SK-N-SH (cell line): ENCODE results near the gene SLC10A7.

Source experiments
- SMC3 ChIP-seq: IDR thresholded peaks from 2 replicates; pipeline ENCODE4 v1.6.1; 2012; ENCODE audit warnings: low read depth, low read length, improper control_type of control experiment
- TAF1 ChIP-seq: IDR thresholded peaks from 2 replicates; pipeline ENCODE4 v1.6.1; 2012; ENCODE audit warnings: low read depth, mild to moderate bottlenecking, low read length, moderate library complexity, borderline replicate concordance
- TF ChIP-seq, protein P1 (sequence below): fragments of 200-600 bp; sonication (generic); IDR thresholded peaks from 2 replicates; pipeline ENCODE4 v1.6.1; 2017; ENCODE audit warnings: antibody characterized with exemption, mild to moderate bottlenecking, moderate library complexity
- TF ChIP-seq, protein P2 (sequence below): IDR thresholded peaks from 2 replicates; pipeline ENCODE4 v1.6.1; 2012; ENCODE audit warnings: mild to moderate bottlenecking, low read depth, low read length, moderate library complexity

DNA sequence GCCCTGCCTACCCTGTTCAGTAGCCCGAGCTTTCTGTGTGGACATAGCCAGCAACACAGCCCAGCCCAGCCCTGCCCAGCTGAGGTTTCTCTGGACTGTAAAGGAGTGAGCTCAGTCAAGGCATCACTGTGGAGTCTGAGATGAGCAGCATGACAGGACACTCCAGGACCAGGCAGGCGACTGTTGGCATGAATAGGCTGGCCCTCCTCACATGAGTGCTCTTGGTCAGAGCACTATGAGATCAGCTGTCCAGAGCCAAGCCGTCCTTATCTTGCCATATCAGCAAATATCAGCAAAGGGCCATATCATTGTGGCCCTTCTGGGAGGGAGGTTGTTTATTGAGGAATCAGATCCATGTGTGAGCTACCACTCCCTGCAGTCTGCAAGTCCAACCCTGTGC lies 276.5 kb downstream of the SLC10A7 start:
- TF ChIP-seq, protein P1, sequence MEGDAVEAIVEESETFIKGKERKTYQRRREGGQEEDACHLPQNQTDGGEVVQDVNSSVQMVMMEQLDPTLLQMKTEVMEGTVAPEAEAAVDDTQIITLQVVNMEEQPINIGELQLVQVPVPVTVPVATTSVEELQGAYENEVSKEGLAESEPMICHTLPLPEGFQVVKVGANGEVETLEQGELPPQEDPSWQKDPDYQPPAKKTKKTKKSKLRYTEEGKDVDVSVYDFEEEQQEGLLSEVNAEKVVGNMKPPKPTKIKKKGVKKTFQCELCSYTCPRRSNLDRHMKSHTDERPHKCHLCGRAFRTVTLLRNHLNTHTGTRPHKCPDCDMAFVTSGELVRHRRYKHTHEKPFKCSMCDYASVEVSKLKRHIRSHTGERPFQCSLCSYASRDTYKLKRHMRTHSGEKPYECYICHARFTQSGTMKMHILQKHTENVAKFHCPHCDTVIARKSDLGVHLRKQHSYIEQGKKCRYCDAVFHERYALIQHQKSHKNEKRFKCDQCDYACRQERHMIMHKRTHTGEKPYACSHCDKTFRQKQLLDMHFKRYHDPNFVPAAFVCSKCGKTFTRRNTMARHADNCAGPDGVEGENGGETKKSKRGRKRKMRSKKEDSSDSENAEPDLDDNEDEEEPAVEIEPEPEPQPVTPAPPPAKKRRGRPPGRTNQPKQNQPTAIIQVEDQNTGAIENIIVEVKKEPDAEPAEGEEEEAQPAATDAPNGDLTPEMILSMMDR: no peak
- TF ChIP-seq TAF1: no peak
- TF ChIP-seq, protein P2, sequence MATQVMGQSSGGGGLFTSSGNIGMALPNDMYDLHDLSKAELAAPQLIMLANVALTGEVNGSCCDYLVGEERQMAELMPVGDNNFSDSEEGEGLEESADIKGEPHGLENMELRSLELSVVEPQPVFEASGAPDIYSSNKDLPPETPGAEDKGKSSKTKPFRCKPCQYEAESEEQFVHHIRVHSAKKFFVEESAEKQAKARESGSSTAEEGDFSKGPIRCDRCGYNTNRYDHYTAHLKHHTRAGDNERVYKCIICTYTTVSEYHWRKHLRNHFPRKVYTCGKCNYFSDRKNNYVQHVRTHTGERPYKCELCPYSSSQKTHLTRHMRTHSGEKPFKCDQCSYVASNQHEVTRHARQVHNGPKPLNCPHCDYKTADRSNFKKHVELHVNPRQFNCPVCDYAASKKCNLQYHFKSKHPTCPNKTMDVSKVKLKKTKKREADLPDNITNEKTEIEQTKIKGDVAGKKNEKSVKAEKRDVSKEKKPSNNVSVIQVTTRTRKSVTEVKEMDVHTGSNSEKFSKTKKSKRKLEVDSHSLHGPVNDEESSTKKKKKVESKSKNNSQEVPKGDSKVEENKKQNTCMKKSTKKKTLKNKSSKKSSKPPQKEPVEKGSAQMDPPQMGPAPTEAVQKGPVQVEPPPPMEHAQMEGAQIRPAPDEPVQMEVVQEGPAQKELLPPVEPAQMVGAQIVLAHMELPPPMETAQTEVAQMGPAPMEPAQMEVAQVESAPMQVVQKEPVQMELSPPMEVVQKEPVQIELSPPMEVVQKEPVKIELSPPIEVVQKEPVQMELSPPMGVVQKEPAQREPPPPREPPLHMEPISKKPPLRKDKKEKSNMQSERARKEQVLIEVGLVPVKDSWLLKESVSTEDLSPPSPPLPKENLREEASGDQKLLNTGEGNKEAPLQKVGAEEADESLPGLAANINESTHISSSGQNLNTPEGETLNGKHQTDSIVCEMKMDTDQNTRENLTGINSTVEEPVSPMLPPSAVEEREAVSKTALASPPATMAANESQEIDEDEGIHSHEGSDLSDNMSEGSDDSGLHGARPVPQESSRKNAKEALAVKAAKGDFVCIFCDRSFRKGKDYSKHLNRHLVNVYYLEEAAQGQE: no peak
- no peak for TF ChIP-seq SMC3
